Hepatocyte (in vitro differentiated cells): ENCODE results near the gene DLG3.

Experiments used
- CTCF ChIP-seq: fragments of 200-600 bp; sonication (generic); IDR thresholded peaks from 2 replicates; pipeline ENCODE4 v1.5.1; 2016; ENCODE audit warnings: antibody characterized with exemption, mild to moderate bottlenecking; ENCODE audit not compliant: poor library complexity
- EZH2 ChIP-seq: fragments of 200-600 bp; sonication (generic); IDR thresholded peaks from 2 replicates; pipeline ENCODE4 v1.6.1; 2016; ENCODE audit warnings: antibody characterized with exemption, mild to moderate bottlenecking, borderline replicate concordance

- TF ChIP-seq CTCF (no peak), EZH2 (no peak)
These were observed 19.4 kb downstream of the DLG3 start for GRCh38 chrX:70464051-70464450.
